Brain microvascular endothelial cell (primary cell): ENCODE measurements around the gene ATP1A1.

ENCODE experiments used
- DNase-seq: peaks from one replicate; pipeline ENCODE4 v3.0.0-alpha.2; 2020
- H3K27ac ChIP-seq: fragments of 250-450 bp; sonication (Bioruptor Pico); 2 replicates; pipeline ENCODE4 v1.5.1; 2020; ENCODE audit warnings: mild to moderate bottlenecking, moderate library complexity
- H3K27me3 ChIP-seq: fragments of 250-450 bp; sonication (Bioruptor Pico); replicated peaks from 2 replicates; pipeline ENCODE4 v1.5.1; 2020; ENCODE audit warnings: mild to moderate bottlenecking
- H3K36me3 ChIP-seq: fragments of 250-450 bp; sonication (Bioruptor Pico); replicated peaks from 2 replicates; pipeline ENCODE4 v1.5.1; 2020; ENCODE audit warnings: mild to moderate bottlenecking
- H3K4me3 ChIP-seq: 2 replicates; pipeline ENCODE4 v1.5.1; 2011; ENCODE audit warnings: low read depth, mild to moderate bottlenecking, control low read depth, low read length, moderate library complexity
- in situ Hi-C: cut with HindIII; loops from 2 replicates; pipeline ENCODE4 v1.10.0; 2017; ENCODE audit warnings: low sequenced_read_pairs, low pct_ligation_motif_present
- TF ChIP-seq, protein P1 (sequence below): IDR thresholded peaks from 2 replicates; pipeline ENCODE4 v1.5.1; 2011; ENCODE audit warnings: low read depth, mild to moderate bottlenecking, moderate library complexity, low read length, control low read depth, inconsistent platforms; ENCODE audit errors: missing control alignments

Gene ATP1A1

GRCh38 chr1:116372651-116373430 lies at the start of gene ATP1A1:
TSS of gene ATP1A1 (plus strand) at chr1:116373244. CDS start at chr1:116373512, 268 bp downstream.
- H3K27me3 ChIP-seq, result no peaks in the 10 kb centered on the region
- peak within 1 kb of the TSS; percentile 64 for H3K27ac ChIP-seq
- in situ Hi-C loops, result no loop called here
- H3K36me3 ChIP-seq, result no peaks in the 10 kb centered on the region
- DNase-seq, result peak; percentile 93
- TF ChIP-seq, protein P1, sequence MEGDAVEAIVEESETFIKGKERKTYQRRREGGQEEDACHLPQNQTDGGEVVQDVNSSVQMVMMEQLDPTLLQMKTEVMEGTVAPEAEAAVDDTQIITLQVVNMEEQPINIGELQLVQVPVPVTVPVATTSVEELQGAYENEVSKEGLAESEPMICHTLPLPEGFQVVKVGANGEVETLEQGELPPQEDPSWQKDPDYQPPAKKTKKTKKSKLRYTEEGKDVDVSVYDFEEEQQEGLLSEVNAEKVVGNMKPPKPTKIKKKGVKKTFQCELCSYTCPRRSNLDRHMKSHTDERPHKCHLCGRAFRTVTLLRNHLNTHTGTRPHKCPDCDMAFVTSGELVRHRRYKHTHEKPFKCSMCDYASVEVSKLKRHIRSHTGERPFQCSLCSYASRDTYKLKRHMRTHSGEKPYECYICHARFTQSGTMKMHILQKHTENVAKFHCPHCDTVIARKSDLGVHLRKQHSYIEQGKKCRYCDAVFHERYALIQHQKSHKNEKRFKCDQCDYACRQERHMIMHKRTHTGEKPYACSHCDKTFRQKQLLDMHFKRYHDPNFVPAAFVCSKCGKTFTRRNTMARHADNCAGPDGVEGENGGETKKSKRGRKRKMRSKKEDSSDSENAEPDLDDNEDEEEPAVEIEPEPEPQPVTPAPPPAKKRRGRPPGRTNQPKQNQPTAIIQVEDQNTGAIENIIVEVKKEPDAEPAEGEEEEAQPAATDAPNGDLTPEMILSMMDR, result peak; percentile 21
- peak within 1 kb of the TSS; percentile 77 for H3K4me3 ChIP-seq

GRCh38 chr1:116323491-116323890 lies 49.6 kb upstream of the ATP1A1 start:
- no peak for DNase-seq
- H3K27me3 ChIP-seq, result no peaks in the 10 kb centered on the region
- no peaks in the 10 kb centered on the region for H3K36me3 ChIP-seq
- TF ChIP-seq, protein P1, result no peak
- in situ Hi-C loops, result no loop called here
- no peak overlapping the region for H3K4me3 ChIP-seq
- H3K27ac ChIP-seq, result no peak overlapping the region

DNA sequence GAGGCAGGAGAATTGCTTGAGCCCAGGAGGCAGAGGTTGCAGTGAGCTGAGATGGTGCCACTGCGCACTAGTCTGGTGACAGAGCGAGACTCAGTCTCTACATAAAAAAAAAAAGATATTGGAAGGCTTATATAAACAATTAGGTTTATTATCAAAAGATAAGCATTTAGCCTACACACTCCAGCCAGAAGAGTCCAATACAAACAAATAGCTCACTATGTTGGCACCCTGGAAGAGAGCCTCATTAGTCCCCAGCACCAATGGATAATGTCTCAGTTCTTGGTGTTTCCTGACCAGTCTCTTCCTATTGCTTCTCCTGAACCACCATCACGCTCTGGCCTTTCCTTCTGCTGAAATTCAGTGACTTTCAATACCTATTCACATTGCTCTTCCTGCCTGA lies 48.6 kb upstream of the ATP1A1 start:
- in situ Hi-C loops, result no loop called here
- TF ChIP-seq, protein P1, result no peak
- DNase-seq, result no peak
- H3K27ac ChIP-seq, result no peak overlapping the region
- no peaks in the 10 kb centered on the region for H3K36me3 ChIP-seq
- no peak overlapping the region for H3K4me3 ChIP-seq
- H3K27me3 ChIP-seq, result no peaks in the 10 kb centered on the region

DNA sequence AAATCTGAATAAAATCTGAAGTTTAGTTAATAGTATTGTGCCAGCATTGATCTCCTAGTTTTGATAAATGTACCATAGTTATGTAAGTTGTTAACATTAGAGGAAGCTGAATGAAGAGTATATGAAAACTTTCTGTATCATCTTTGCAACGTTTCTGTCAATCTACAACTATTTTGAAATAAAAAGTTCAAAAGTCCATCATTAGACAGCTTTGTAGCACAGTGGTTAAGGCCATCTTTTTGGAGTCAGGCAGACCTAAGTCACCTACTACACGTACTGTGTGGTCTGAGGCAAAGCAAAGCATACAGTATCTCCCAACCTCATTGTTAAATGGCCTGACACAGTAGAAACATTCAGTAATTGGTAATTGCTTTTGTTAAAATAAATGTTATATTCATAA lies 47.9 kb upstream of the ATP1A1 start:
- TF ChIP-seq, protein P1, result no peak
- no peaks in the 10 kb centered on the region for H3K36me3 ChIP-seq
- no peak for DNase-seq
- no peak overlapping the region for H3K27ac ChIP-seq
- H3K27me3 ChIP-seq, result no peaks in the 10 kb centered on the region
- in situ Hi-C loops, result no loop called here
- no peak overlapping the region for H3K4me3 ChIP-seq

- H3K4me3 ChIP-seq, result no peak overlapping the region
- in situ Hi-C loops, result no loop called here
- TF ChIP-seq, protein P1, result no peak
- DNase-seq, result no peak
- H3K36me3 ChIP-seq, result no peaks in the 10 kb centered on the region
- no peaks in the 10 kb centered on the region for H3K27me3 ChIP-seq
- no peak overlapping the region for H3K27ac ChIP-seq
Measured at GRCh38 chr1:116325922-116326321, 47.1 kb upstream of the ATP1A1 start.

GRCh38 chr1:116326486-116326885 lies 46.6 kb upstream of the ATP1A1 start:
- H3K27ac ChIP-seq, result no peak overlapping the region
- no peak overlapping the region for H3K4me3 ChIP-seq
- no peaks in the 10 kb centered on the region for H3K36me3 ChIP-seq
- TF ChIP-seq, protein P1, result no peak
- H3K27me3 ChIP-seq, result no peaks in the 10 kb centered on the region
- DNase-seq, result no peak
- in situ Hi-C loops, result no loop called here
